ENCODE results near the gene FN3K. TPM values are rescaled to one million over a fixed set of nuclear protein-coding genes. Genes with fewer than 3 reads are reported as not detected.

Gene FN3K
- total RNA-seq, 1 experiment from 2014 or later: 0.03 TPM

- no peak for DNase-seq (ENCODE audit: low spot score)
- in situ Hi-C loops (cut with HindIII; ENCODE audit: low sequenced_read_pairs): no loop called here
Measured at GRCh38 chr17:82702231-82702927, 33.0 kb upstream of the FN3K start.

- in situ Hi-C loops (cut with HindIII; ENCODE audit: low sequenced_read_pairs): no loop called here
- no peak for DNase-seq (ENCODE audit: low spot score)
Measured at GRCh38 chr17:82703036-82703745, 32.2 kb upstream of the FN3K start.

GRCh38 chr17:82703935-82704865 lies 31.2 kb upstream of the FN3K start:
- in situ Hi-C loops (cut with HindIII; ENCODE audit: low sequenced_read_pairs): no loop called here
- DNase-seq (ENCODE audit: low spot score): no peak

DNA sequence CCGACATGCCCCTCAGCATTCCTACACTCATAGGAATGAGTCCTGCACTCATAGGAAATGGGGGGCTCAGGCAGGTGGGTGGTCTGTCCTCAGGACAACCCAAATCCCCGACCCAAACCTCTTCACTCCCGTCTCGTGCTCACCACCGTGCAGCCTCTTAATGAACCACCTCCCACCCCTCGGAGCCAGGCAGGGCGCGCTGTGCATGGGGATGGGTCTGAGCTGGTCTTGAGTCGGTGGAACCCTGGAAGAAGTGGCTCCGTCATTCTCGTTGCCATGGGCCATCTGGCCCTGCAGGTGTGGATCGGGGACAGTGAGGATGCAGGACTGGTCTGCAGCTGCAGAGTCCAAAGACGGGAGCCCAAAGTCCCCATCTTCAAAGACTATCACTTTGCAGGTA lies 30.5 kb upstream of the FN3K start:
- in situ Hi-C loops (cut with HindIII; ENCODE audit: low sequenced_read_pairs): no loop called here
- no peak for DNase-seq (ENCODE audit: low spot score)

DNA sequence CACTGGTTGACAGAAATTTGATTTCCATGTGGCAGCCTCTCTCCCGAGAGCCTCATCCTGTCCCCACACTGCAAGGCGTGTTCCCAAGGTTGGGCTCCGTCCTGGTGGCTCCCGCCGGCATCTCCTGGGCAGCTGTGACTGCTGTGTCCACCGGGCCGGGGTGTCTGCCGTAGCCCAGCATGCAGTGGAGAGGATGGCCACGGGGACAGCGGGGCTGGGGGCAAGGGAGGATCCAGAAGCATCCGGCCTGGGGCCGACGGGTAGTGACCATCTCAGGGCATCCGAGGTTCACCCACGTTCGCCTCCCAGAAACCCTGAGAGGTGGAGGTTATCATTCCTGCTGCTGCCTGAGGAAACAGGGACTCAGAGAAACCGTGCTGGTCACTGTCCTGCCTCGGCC lies 29.7 kb upstream of the FN3K start:
- in situ Hi-C loops (cut with HindIII; ENCODE audit: low sequenced_read_pairs): no loop called here

GRCh38 chr17:82709024-82709675 lies 26.3 kb upstream of the FN3K start:
- DNase-seq (ENCODE audit: low spot score): no peak
- in situ Hi-C loops (cut with HindIII; ENCODE audit: low sequenced_read_pairs): no loop called here

More for the DNA sequence above, 29.7 kb upstream of the FN3K start:
- DNase-seq (ENCODE audit: low spot score): no peak

DNA sequence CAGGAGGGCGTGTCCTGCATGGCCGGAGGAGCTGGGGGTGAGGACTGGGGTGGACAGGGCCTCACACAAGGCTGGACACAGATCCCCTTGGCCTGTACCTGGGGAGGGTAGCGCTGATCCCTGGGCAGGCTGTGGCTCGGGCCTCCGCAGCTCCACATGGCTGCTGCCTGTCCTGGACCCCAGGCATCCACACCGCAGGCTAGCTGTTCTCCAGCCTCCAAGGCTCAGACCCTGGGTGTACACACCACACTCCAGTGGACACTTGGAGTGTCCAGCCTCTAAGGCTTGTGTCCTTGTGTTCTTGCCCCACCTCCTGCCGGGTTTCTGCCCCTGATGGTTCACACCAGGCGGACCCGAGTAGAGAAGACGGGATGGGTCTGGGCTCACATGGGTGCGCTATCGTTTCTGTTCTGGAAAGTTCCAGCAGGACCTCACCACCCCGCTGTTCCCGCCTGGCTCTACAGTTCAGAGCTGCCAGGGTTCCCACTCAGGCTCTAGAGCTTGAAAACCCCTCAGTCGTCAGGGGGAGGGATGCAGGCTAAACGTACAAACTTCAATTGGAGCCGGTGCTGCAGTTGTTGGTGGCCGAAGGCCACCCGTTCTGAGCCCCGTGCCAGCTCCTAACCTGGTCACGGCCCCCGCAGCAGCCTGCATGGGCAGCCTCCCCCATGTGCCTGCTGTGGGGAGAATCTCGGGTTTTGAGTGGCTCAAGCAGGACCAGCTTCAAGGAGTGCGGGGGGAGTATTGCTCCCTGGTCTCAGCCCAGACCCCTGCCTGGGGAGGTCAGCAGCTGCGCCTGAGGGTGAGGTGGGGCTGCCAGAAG lies 25.5 kb upstream of the FN3K start:
- in situ Hi-C loops (cut with HindIII; ENCODE audit: low sequenced_read_pairs): no loop called here
- DNase-seq (ENCODE audit: low spot score): no peak

DNA sequence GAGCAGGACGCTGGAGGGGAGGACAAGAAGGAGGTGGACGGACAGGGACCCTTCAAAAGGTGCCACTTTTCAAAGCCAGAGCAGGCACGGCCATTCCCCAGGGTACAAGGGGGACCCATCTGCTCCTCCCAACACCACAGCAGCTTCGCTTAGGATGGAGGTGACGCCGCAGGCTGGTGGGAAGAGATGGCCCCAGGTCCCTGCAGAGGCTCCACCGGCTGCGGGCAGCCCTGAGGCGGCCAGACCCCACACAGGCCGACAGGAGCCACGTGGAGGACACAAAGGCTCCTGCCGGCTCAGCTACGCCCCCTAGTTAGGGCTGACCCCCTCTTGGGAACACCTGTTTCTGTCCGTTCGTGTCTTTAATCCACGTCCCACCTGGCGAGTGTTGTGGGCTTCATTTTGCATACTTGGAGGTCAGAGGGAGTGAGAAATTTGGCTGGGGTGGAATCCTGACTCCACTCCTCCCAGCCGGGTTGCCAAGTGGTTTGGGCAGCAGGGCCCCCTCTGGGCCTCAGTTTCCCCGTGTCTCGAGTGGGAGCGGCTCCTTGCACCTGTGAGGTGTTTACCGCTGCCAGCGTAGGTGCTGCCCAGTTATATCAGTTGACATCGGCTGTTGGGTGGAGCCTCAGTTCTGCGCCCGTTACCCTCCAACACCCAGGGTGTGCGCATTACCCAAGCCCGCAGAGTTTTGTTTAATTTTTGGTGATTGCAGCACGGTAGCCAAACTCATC lies 24.7 kb upstream of the FN3K start:
- in situ Hi-C loops (cut with HindIII; ENCODE audit: low sequenced_read_pairs): no loop called here
- DNase-seq (ENCODE audit: low spot score): no peak

DNA sequence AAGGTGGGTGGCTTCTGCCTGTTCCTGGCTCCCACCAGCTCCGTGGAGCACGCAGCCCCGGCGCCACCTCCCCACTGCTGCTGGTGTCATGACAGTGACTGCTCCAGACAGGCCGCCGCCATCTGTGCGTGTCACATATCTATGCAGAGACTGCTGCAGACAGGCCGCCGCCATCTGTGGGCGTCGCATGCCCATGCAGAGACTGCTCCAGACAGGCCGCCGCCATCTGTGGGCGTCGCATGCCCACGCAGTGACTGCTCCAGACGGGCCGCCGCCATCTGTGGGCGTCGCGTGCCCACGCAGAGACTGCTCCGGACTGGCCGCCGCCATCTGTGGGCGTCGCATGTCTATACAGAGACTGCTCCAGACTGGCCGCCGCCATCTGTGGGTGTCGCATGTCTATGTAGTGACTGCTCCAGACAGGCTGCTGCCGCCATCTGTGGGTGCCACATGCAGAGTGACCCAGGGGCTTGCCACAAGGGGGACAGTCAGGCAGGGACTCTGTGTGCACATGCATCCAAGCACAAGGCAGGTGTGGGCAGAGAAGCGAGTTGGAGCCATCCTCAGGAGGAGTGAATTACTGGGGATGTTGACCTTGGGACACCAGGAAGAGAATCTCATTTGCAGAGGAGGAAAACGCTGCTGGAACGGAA lies 22.2 kb upstream of the FN3K start:
- in situ Hi-C loops (cut with HindIII; ENCODE audit: low sequenced_read_pairs): no loop called here
- no peak for DNase-seq (ENCODE audit: low spot score)

- in situ Hi-C loops (cut with HindIII; ENCODE audit: low sequenced_read_pairs): no loop called here
- DNase-seq (ENCODE audit: low spot score): peak; percentile 90
Measured at GRCh38 chr17:82716203-82717010, 19.0 kb upstream of the FN3K start, which contains the start of gene FN3KRP. Gene FN3KRP, plus strand, starts transcription at chr17:82716706. Its CDS starts 50 bp downstream, at chr17:82716756.

GRCh38 chr17:82718986-82719685 lies 16.3 kb upstream of the FN3K start:
- in situ Hi-C loops (cut with HindIII; ENCODE audit: low sequenced_read_pairs): no loop called here
- DNase-seq (ENCODE audit: low spot score): no peak

- no peak for DNase-seq (ENCODE audit: low spot score)
- in situ Hi-C loops (cut with HindIII; ENCODE audit: low sequenced_read_pairs): no loop called here
Measured at GRCh38 chr17:82720204-82720603, 15.2 kb upstream of the FN3K start.

- DNase-seq (ENCODE audit: low spot score): no peak
- in situ Hi-C loops (cut with HindIII; ENCODE audit: low sequenced_read_pairs): no loop called here
Measured at GRCh38 chr17:82722341-82723013, 12.9 kb upstream of the FN3K start.

- DNase-seq (ENCODE audit: low spot score): no peak
- in situ Hi-C loops (cut with HindIII; ENCODE audit: low sequenced_read_pairs): no loop called here
Measured at GRCh38 chr17:82723169-82723807, 12.1 kb upstream of the FN3K start.

- in situ Hi-C loops (cut with HindIII; ENCODE audit: low sequenced_read_pairs): no loop called here
- DNase-seq (ENCODE audit: low spot score): no peak
Measured at GRCh38 chr17:82726427-82726826, 9.0 kb upstream of the FN3K start.
